Memory B cell (primary cell): ENCODE data around the gene LIMS1.
"Not testable (repeated sequence)": the region's sequence is repeated elsewhere in the genome, so short reads cannot be mapped to it uniquely, and the experiment has no call there.

Experiments used
- ATAC-seq: fragments of 150-1000 bp; cut with Tn5 transposase; 2 replicates; pipeline ENCODE4 v1.10.0; 2021; ENCODE audit warnings: low read depth, mild to moderate bottlenecking, moderate library complexity
- DNase-seq, 2 donors: peaks; one replicate each; pipeline ENCODE4 v3.0.0; 2022; ENCODE audit warnings: low spot score in 2 of 2
- H3K27ac Mint-ChIP-seq: one replicate; pipeline ENCODE4 v1.8.0; 2022; ENCODE audit warnings: mild to moderate bottlenecking, moderate library complexity, mixed read lengths
- H3K27me3 Mint-ChIP-seq: one replicate; pipeline ENCODE4 v1.8.0; 2022; ENCODE audit warnings: mixed read lengths
- H3K36me3 Mint-ChIP-seq: one replicate; pipeline ENCODE4 v1.8.0; 2022; ENCODE audit warnings: mild to moderate bottlenecking, mixed read lengths
- H3K4me1 Mint-ChIP-seq: one replicate; pipeline ENCODE4 v1.8.0; 2022; ENCODE audit warnings: mixed read lengths
- H3K4me3 Mint-ChIP-seq: one replicate; pipeline ENCODE4 v1.8.0; 2022; ENCODE audit warnings: mild to moderate bottlenecking, moderate library complexity, mixed read lengths
- H3K9me3 Mint-ChIP-seq: one replicate; pipeline ENCODE4 v1.8.0; 2022; ENCODE audit warnings: mixed read lengths

The LIMS1 gene

GRCh38 chr2:108533832-108534583 lies at the start of gene LIMS1:
LIMS1 (plus strand) TSS chr2:108534470; CDS start chr2:108534563, 93 bp downstream.
- H3K4me3 Mint-ChIP-seq, result peak within 1 kb of the TSS; percentile 89
- no peaks in the 10 kb centered on the region for H3K27me3 Mint-ChIP-seq
- H3K27ac Mint-ChIP-seq, result peak within 1 kb of the TSS; percentile 73
- no peaks in the 10 kb centered on the region for H3K36me3 Mint-ChIP-seq
- no peaks in the 10 kb centered on the region for H3K9me3 Mint-ChIP-seq
- DNase-seq (peak; percentile 71 to 78), ATAC-seq (peak; percentile 89)
- peaks cover 19% of the 10 kb centered on the region for H3K4me1 Mint-ChIP-seq

GRCh38 chr2:108485253-108485652 lies 49.0 kb upstream of the LIMS1 start:
- H3K27me3 Mint-ChIP-seq, result no peaks in the 10 kb centered on the region
- no peak overlapping the region for H3K4me3 Mint-ChIP-seq

GRCh38 chr2:108490506-108491122 lies 43.7 kb upstream of the LIMS1 start:
- Mint-ChIP-seq H3K27ac (no peak overlapping the region), H3K4me3 (no peak overlapping the region), H3K9me3 (no peaks in the 10 kb centered on the region), H3K27me3 (no peaks in the 10 kb centered on the region), H3K4me1 (no peaks in the 10 kb centered on the region), H3K36me3 (peaks cover 22% of the 10 kb centered on the region)
- ATAC-seq (no peak), DNase-seq (no peak)

More at GRCh38 chr2:108485253-108485652, 49.0 kb upstream of the LIMS1 start:
- DNase-seq (no peak), ATAC-seq (no peak)
- Mint-ChIP-seq H3K36me3 (peaks cover 33% of the 10 kb centered on the region), H3K9me3 (no peaks in the 10 kb centered on the region), H3K4me1 (no peaks in the 10 kb centered on the region), H3K27ac (no peak overlapping the region)

GRCh38 chr2:108491848-108492247 lies 42.4 kb upstream of the LIMS1 start:
- no peaks in the 10 kb centered on the region for H3K4me1 Mint-ChIP-seq
- H3K9me3 Mint-ChIP-seq, result no peaks in the 10 kb centered on the region
- peaks cover 22% of the 10 kb centered on the region for H3K36me3 Mint-ChIP-seq
- no peaks in the 10 kb centered on the region for H3K27me3 Mint-ChIP-seq
- no peak overlapping the region for H3K27ac Mint-ChIP-seq
- no peak for ATAC-seq
- H3K4me3 Mint-ChIP-seq, result no peak overlapping the region
- DNase-seq, result no peak

GRCh38 chr2:108492364-108492763 lies 41.9 kb upstream of the LIMS1 start:
- ATAC-seq, result no peak

GRCh38 chr2:108496167-108496566 lies 38.1 kb upstream of the LIMS1 start:
- not testable (repeated sequence) for H3K4me3 Mint-ChIP-seq, ATAC-seq, H3K27ac Mint-ChIP-seq, H3K27me3 Mint-ChIP-seq, H3K4me1 Mint-ChIP-seq, H3K9me3 Mint-ChIP-seq, DNase-seq
- peaks cover 20% of the 10 kb centered on the region for H3K36me3 Mint-ChIP-seq

More at GRCh38 chr2:108492364-108492763, 41.9 kb upstream of the LIMS1 start:
- H3K27me3 Mint-ChIP-seq, result no peaks in the 10 kb centered on the region
- no peaks in the 10 kb centered on the region for H3K9me3 Mint-ChIP-seq
- no peak for DNase-seq
- no peak overlapping the region for H3K27ac Mint-ChIP-seq
- H3K4me3 Mint-ChIP-seq, result no peak overlapping the region
- H3K4me1 Mint-ChIP-seq, result no peaks in the 10 kb centered on the region
- peaks cover 24% of the 10 kb centered on the region for H3K36me3 Mint-ChIP-seq

GRCh38 chr2:108507620-108508019 lies 26.6 kb upstream of the LIMS1 start:
- not testable (repeated sequence) for ATAC-seq, H3K4me3 Mint-ChIP-seq, H3K9me3 Mint-ChIP-seq, H3K27me3 Mint-ChIP-seq, DNase-seq, H3K4me1 Mint-ChIP-seq, H3K27ac Mint-ChIP-seq
- H3K36me3 Mint-ChIP-seq, result peaks cover 29% of the 10 kb centered on the region

GRCh38 chr2:108512431-108512830 lies 21.8 kb upstream of the LIMS1 start:
- not testable (repeated sequence) for H3K4me1 Mint-ChIP-seq, DNase-seq, H3K27ac Mint-ChIP-seq, ATAC-seq, H3K9me3 Mint-ChIP-seq, H3K4me3 Mint-ChIP-seq, H3K27me3 Mint-ChIP-seq
- H3K36me3 Mint-ChIP-seq, result peaks cover 12% of the 10 kb centered on the region

- H3K36me3 Mint-ChIP-seq, result peaks cover 12% of the 10 kb centered on the region
- not testable (repeated sequence) for H3K4me1 Mint-ChIP-seq, ATAC-seq, H3K27ac Mint-ChIP-seq, H3K4me3 Mint-ChIP-seq, H3K9me3 Mint-ChIP-seq, DNase-seq, H3K27me3 Mint-ChIP-seq
Observed at GRCh38 chr2:108514478-108514877, 19.8 kb upstream of the LIMS1 start.

- H3K4me1 Mint-ChIP-seq, DNase-seq, H3K4me3 Mint-ChIP-seq, H3K27me3 Mint-ChIP-seq, H3K36me3 Mint-ChIP-seq, H3K27ac Mint-ChIP-seq, H3K9me3 Mint-ChIP-seq, ATAC-seq: not testable (repeated sequence)
Observed at GRCh38 chr2:108524688-108525087, 9.6 kb upstream of the LIMS1 start.

- H3K36me3 Mint-ChIP-seq, H3K27me3 Mint-ChIP-seq, DNase-seq, H3K9me3 Mint-ChIP-seq, H3K4me1 Mint-ChIP-seq, ATAC-seq: not testable (repeated sequence)
- peak overlapping the region; percentile 0 for H3K4me3 Mint-ChIP-seq
- peak overlapping the region; percentile 46 for H3K27ac Mint-ChIP-seq
Observed at GRCh38 chr2:108525258-108525657, 9.0 kb upstream of the LIMS1 start.

GRCh38 chr2:108531674-108532055 lies 2.6 kb upstream of the LIMS1 start:
- no peaks in the 10 kb centered on the region for H3K27me3 Mint-ChIP-seq
- no peaks in the 10 kb centered on the region for H3K9me3 Mint-ChIP-seq
- H3K4me1 Mint-ChIP-seq, result peaks cover 19% of the 10 kb centered on the region
- no peak overlapping the region for H3K27ac Mint-ChIP-seq
- no peaks in the 10 kb centered on the region for H3K36me3 Mint-ChIP-seq
- DNase-seq, result no peak
- no peak overlapping the region for H3K4me3 Mint-ChIP-seq
- no peak for ATAC-seq

- H3K27me3 Mint-ChIP-seq, result no peaks in the 10 kb centered on the region
- peak overlapping the region; percentile 89 for H3K4me3 Mint-ChIP-seq
- ATAC-seq (peak; percentile 41), DNase-seq (peak in 1 of 2 donors; percentile 31)
- peak overlapping the region; percentile 73 for H3K27ac Mint-ChIP-seq
- H3K36me3 Mint-ChIP-seq, result no peaks in the 10 kb centered on the region
- peaks cover 21% of the 10 kb centered on the region for H3K4me1 Mint-ChIP-seq
- no peaks in the 10 kb centered on the region for H3K9me3 Mint-ChIP-seq
Observed at GRCh38 chr2:108534584-108535356, 500 bp downstream of the LIMS1 start.

GRCh38 chr2:108535357-108535631 lies 1.0 kb downstream of the LIMS1 start:
- DNase-seq, result no peak

More at GRCh38 chr2:108535357-108535631, 1.0 kb downstream of the LIMS1 start:
- no peaks in the 10 kb centered on the region for H3K9me3 Mint-ChIP-seq
- peak overlapping the region; percentile 73 for H3K27ac Mint-ChIP-seq
- peaks cover 22% of the 10 kb centered on the region for H3K4me1 Mint-ChIP-seq
- no peak for ATAC-seq
- H3K27me3 Mint-ChIP-seq, result no peaks in the 10 kb centered on the region
- H3K4me3 Mint-ChIP-seq, result peak overlapping the region; percentile 88
- no peaks in the 10 kb centered on the region for H3K36me3 Mint-ChIP-seq
